HG03442 (cell line): Measurements from ENCODE around the gene CHRND.
"Not testable (repeated sequence)": the region's sequence is repeated elsewhere in the genome, so short reads cannot be mapped to it uniquely, and the experiment has no call there.

Source experiments
- ATAC-seq: cut with Tn5 transposase; IDR thresholded peaks from one replicate; pipeline ENCODE4 v1.9.1; 2021; ENCODE audit warnings: mild to moderate bottlenecking, moderate library complexity; ENCODE audit not compliant: unreplicated experiment

CHRND gene

DNA sequence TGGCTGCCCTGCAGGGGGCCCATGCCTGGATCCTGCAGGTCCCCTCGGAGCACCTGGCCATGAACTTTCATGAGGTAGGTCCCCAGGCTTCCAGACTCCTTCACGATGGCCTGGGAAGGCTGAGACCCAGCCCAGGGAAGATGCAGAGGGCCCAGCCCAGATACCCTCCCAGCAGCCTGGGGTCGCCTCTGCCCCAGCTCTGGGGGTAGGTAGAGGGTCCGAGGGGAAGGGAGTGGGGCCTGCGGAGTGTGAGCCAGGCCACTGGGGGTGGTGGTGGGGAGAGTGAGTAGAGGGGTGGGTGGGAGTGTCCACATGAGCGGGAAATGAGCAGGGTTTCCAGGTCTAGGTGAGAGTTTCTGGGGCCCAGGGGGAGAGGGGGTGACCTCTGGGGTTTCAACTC, 1.2 kb upstream of the CHRND start:
- ATAC-seq, result no peak

DNA sequence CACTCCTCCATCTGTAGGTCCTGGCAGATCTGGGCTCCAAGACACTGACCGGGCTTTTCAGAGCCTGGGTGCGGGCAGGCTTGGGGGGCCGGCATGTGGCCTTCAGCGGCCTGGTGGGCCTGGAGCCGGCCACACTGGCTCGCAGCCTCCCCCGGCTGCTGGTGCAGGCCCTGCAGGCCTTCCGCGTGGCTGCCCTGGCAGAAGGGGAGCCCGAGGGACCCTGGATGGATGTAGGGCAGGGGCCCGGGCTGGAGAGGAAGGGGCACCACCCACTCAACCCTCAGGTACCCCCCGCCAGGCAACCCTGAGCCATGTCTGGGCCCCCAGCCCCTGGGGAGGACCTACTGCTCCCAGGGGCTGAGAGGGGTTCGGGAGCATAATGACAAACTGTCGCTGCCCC, 761 bp upstream of the CHRND start:
- ATAC-seq, result no peak

DNA sequence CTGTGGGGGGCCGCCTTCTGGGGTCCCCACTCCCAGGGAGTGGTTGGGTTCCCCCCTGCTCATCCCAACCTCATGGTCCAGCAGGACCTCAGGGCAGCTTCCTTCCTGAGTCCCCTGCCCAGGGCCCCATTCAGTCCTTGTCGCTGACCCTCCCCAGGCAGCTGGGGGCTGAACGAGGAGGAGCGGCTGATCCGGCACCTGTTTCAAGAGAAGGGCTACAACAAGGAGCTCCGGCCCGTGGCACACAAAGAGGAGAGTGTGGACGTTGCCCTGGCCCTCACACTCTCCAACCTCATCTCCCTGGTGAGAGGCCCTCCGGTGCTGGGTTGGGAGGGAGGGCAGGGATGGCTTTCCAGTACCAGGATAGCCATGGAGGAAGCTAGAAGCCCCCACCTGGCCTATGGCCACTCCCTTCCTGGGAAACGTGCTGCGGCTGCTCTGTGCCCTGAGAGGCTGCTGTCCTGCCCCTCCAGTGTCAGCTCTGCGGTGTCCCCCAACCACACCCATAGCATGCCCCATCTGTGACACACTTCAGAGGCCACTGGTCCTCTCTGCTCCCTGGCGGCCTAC, 497 bp downstream of the CHRND start:
- ATAC-seq, result no peak

DNA sequence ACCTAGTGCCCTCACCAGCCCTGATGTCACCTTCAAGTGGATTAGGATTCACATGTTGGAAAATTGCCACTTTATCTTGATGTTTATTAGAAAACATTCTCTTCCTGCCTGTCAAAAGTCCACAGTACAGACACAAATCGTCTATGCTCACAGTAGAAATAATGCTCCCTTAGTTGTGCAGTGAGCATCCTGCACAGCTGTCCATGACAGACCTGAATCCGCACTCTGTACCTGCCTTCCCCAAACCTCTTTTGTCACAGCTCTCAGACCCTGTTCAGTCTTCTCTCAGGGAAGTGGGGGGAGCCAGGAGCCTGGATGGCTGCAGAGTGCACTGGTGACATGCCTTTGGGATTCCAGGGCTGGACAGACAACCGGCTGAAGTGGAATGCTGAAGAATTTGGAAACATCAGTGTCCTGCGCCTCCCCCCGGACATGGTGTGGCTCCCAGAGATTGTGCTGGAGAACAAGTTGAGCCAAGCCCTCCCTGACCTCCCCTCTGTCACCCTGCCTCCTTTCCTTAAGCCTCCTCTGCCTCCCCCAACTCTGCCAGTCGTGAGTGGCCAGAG, 2.0 kb downstream of the CHRND start:
- ATAC-seq, result no peak

DNA sequence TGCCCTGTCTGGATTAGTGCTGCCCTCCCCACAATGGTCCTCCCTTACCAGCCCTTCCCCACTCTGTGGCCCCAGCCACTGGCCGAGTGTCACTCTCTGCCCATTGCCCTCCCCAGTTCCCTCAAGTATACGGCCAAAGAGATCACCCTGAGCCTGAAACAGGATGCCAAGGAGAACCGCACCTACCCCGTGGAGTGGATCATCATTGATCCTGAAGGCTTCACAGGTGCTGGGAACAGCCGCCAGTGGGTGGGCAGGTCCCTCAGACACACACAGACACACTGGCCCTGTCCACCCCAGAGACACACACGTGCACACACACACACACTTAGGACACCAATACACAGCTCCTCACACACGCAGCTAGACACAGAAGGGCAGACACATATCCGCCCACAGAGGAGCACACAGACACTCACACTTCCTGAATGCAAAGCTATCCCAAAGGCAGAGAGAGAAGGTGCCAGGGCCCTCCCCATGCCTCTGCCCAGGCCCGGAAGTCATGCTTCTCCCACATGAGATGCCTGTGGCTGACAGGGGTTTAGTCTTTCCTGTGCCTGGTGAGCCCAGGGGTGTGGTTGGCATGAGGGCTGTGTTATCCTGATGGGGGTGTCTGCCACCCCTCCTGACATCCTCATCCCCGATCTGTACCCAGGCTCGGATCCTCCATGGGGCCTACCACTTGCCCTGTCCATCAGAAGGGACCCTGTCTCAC, 2.9 kb downstream of the CHRND start:
- no peak for ATAC-seq

DNA sequence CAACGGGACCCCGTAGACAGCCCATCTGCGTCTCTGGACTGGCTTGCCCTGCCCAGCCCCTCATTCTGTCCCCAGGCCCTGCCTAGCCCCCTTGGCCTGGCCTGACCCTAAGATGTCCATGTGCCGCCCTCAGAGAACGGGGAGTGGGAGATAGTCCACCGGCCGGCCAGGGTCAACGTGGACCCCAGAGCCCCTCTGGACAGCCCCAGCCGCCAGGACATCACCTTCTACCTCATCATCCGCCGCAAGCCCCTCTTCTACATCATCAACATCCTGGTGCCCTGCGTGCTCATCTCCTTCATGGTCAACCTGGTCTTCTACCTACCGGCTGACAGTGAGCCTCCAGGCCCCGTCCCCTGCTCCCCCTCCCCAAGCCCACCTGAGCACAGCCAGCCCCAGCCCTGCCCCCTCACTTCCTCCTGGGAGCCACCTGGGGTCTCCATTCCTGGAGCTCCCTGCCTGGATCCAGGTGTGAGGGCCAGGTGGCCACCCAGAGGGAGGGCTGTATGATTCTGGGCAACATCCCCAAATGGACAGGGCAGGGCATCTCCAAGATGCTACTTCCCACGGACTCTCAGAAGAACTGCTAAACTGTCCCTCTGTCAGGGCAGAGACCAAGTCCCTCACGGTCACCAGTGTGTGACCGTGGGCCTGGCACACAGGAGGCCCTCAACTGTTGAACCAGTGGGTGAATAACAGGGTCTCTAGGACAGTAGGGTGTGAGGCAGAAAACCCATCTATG, 4.0 kb downstream of the CHRND start:
- ATAC-seq, result no peak

DNA sequence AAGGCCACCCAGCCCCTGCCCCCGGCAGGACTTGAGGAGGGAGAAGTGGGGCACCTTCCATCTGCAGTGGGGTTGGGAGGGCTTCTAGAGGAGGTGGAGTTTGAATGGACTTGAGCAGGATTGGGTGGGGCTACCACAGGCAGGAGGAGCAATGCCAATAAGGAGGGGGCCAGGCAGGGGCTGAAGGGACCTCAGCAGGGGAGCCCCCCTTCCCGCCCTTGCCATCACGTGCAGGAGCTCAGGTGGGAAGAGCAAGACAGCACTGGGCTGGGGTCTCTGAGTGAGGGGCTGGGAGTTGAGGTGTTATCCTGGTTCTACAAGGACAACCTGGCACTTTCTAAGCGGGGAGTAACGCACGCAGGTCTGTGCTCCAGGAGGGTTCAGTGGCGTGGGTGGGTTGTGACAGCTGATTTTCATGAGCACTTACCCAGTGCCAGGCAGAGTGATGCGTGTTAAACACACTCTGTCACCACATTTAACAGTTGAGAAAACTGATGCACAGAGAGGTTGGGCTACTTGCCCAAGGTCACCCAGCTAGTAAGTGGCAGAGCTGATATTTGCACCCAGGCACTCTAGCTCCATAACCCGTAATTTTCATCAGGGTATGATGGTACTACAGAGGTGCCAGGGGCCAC, 4.8 kb downstream of the CHRND start:
- no peak for ATAC-seq

DNA sequence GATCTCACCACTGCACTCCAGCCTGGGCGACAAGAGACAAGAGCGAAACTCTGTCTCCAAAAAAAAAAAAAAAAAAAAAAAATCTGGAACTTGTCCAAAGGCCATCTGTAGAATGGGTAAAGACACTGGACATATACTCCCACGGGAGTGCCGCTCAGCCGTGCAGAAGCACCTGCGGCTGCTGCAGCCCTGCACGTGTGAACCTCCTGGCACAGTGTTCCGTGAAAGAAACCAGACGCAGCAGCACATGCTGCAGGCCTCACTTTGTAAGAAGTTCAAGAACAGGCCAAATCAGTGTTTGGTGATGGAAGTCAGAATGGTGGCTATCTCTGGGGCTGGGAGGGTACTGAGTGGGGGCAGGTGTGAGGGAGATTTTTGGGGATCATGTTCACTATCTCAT, 6.5 kb downstream of the CHRND start:
- no peak for ATAC-seq

DNA sequence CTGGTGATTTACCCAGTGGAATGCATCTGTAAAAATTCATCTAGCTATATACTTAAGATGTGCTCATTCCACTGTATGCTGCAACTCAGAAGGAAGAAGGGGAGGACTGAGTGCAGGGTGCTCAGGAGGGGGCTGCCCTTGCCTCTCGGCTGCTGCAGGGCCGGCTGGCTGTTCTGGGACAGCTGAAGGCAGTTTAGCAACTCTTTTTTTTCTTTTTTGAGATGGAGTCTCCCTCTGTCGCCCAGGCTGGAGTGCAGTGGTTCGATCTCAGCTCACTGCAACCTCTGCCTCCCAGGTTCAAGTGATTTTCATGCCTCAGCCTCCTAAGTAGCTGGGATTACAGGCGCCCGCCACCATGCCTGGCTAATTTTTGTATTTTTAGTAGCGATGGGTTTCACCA, 6.9 kb downstream of the CHRND start:
- ATAC-seq, result not testable (repeated sequence)

DNA sequence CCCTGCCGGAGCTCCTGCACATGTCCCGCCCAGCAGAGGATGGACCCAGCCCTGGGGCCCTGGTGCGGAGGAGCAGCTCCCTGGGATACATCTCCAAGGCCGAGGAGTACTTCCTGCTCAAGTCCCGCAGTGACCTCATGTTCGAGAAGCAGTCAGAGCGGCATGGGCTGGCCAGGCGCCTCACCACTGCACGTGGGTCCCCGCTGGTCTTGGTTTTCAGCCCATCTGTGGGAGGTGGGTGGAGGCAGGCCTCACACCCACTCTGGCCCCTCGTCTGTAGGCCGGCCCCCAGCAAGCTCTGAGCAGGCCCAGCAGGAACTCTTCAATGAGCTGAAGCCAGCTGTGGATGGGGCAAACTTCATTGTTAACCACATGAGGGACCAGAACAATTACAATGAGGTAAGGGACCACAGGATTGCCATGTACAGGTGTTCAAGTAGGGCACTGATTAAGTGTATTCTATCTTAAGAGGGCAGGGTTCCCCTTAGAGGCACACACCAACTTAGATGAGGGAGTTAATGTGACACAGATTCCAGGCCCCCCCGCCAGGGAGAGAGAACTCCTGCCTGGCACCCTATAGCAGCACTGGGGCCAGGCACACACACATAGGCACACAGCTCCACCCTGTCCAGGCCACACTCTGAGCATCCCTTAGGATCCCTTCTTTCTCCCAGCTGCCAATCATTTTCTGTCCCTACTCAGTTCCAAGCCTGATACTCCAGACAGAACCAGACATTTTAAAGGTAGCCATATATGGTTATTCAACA, 8.2 kb downstream of the CHRND start:
- ATAC-seq, result no peak

DNA sequence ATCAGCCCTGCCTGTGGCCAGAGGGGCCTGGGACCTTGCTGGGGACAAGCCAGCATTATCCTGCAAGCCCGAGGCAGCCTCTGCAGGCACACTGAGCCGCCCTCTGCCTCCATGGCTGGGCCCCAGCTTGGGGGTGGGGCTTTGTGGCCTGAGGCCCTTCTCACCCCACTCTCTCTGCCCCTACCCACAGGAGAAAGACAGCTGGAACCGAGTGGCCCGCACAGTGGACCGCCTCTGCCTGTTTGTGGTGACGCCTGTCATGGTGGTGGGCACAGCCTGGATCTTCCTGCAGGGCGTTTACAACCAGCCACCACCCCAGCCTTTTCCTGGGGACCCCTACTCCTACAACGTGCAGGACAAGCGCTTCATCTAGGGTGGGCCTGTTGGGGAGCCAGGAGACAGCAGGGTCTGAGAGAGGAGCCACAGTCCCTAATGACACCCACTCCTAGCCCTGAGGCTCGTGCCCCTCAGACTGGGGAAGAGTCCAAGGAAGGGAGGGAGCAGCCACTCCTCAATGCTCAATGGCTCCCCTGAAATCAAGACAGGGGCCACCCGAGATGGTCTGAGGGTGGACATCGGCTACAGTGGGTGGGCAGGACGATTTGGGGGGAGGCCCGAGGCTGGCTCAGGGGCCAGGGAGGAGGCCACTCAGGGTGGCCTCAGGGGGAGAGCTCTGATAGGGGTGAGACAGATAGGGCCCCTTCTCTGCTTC, 9.1 kb downstream of the CHRND start:
- ATAC-seq, result no peak

DNA sequence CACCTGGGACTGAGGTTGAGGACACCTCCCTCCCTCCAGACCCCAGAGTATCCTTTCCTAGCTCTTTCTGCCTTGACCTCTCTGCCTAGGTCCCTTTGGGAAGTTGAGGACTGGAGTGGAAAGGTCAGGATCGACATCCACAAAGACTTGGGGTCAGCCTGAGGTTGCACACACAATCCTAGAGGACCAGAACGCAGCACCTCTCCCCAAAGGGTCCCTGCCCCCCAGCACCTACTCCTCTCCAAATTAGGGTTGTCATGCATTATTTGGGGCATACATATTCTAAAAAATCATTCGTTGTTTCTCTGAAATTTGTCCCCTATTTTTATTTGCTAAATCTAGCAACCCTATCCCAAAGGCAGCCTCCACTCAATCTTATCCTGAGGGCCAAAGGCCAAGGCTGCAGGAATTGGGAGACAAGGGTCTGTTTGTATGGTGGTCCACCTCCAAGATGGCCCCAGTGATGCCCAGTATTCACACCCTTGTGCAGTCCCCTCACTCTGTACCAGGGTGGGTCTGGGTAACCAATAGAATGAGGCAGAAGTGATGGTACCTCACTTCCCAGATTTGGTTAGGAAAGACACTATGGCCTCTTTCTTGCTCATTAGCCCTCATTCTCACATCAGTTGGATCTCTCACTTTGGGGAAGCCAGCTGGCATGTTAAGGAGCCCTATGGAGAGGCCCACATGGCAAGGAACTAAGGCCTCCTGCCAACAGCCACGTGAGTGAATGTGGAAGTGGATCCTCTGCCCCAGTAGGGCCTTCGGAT, 10.0 kb downstream of the CHRND start:
- no peak for ATAC-seq

DNA sequence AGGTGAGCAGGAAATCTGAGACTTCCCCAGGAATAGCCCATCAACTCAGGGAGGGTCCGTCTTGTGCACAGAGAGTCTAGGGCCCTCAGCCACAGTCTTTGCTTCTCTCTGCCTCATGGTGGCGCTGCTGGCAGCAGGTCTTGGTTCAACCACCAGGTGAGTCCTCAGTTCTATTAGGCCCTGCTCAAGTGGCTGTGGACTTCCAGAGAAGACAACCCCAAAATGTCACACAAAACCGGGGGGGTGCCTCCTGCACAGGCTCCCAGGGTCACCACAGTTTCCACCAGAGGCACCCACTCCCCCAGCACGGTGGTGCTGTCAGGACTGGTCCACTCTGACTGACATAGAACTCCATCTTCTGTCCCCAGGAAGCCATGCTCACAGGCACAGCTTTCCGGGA, 11.1 kb downstream of the CHRND start:
- no peak for ATAC-seq

DNA sequence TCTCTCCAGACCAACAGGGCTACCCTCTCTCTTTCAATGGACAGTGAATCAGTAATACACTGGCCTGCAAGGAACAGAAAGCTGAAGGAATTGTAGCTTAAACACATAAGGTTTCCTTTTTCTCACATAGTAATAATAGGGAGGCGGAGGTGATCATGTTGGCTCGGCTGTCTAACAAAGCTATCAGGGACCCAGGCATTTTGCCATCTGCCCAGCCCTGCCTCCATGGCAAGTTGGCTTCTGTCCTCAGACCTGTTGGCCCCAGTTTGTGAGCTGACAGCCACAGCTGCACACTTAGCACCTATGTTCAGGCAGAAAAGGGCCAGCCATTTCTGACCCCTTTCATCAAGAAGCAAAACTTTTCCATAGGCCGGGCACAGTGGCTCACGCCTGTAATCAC, 11.5 kb downstream of the CHRND start:
- ATAC-seq, result no peak

DNA sequence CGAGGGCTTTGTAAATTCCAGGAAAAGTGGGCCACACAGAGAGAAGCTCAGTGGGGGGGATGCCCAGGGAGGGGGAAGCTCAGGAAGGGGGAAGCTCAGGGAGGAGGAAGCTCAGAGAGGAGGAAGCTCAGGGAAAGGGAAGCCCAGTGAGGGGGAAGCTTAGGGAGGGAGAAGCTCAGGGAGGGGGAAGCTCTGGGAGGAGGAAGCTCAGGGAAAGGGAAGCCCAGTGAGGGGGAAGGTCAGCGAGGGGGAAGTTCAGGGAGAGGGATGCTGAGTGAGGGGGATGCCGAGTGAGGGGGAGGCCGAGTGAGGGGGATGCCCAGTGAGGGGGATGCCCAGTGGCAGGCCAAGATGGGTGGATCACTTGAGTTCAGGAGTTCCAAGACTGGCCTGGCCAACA, 12.7 kb downstream of the CHRND start:
- ATAC-seq, result no peak

DNA sequence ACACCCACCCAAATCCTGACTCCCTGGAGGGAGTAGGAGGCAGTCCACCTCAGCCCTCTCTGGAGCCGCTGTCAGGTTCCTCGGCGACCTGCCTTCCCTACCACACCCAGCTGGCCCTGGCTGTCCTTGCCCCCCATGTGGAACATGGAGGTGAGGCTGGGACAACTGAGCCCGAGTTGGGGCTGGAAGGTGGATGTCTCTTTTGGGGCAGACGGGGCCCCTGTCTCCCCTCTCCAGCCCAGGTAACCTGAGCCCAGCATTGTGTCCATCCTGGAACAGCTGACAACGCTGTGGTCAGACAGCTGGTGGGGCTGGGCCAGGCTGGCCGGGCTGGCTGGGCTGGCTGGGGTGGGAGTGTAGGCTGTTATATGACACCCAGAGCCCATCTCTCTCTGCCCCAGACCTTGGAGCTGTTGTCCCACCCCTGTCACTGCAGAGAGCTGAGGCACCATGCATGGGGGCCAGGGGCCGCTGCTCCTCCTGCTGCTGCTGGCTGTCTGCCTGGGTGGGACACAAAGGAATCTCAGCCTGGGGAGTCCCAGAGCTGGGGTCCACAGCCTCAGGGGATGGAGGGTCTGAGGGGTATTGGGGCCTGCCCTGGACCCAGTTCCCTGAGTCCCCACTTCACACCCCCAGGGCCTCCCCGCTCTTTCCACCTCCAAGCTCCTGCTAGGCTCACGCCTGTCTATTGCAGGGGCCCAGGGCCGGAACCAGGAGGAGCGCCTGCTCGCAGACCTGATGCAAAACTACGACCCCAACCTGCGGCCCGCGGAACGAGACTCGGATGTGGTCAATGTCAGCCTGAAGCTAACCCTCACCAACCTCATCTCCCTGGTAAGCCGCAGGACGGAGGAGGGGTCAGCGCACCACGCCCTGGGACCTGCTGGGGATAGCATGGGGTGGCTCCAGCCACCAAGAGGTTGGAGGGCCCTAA, 13.6 kb downstream of the CHRND start, which contains the start of gene CHRNG:
CHRNG (plus strand) TSS at position 395 of the 934 bp plus-strand sequence; CDS start at position 451, 56 bp downstream.
- ATAC-seq, result no peak

DNA sequence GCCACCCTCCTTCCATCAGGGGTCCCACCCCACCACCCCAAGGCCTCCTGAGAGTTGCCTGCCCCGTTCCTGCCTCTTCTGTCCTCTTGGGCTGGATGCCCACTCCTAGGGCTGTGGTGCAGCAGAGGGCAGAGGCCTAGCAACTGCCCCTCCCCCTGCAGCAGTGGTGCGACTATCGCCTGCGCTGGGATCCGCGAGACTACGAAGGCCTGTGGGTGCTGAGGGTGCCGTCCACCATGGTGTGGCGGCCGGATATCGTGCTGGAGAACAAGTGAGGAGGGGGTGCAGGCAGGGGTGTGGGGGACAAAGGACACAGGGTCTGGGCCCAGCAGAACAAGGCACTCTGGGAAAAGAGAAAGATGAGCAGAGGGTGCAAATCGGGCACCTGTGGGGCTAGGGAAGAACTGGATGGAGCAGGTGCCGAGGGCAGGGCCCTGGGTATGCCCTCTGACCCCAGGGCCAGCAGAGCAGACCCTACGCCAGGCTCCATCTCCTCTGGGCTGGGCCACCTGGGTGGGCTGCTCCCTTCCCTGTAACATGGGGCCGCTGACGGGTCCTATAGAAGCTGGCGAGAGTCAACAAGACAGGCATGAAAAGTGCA, 14.6 kb downstream of the CHRND start:
- no peak for ATAC-seq
